ENCODE data around the gene SLC25A11. TPM values are rescaled to one million over a fixed set of nuclear protein-coding genes. Genes with fewer than 3 reads are reported as not detected.

The SLC25A11 gene
- polyA plus RNA-seq (2012; ENCODE audit: insufficient read length, low read depth), result 180 TPM

DNA sequence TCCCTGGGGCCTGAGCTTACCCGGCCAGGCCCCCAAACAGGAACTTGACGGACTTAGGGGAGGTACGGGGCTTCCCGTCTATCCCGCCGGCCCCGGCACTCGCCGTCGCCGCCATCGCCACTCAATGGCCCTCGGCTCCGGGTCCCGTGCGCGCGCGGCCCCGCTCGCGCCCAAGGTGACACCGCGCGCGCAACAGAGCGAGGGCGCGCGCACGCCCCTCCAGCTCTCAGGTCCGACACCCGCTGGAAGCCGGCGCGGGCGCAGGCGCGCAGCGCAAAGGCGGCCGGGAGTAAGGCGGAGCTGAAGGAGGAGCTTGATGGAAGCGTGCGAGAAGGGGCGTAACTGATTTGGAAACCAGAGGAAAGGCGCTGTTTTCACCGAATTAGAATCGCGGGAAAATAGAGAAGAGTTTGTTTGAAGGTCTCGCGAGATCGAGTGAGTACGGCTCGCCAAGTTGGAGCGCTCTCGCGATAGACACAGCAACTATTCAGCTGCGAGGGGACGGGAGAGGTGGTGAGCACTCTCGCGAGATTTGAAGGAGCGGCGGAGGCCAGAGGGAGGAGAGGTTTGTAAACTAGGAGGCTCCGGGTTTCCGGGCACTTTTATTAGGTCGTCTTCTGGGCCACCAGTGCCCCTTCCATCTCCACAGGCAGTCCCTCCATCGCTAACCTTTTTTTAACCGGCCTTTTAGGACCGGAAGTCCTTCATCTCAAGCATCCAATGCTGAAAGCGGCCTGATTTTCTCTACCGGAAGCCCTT, at the start of gene SLC25A11, which contains the start of gene RNF167:
Gene SLC25A11 (minus strand): TSS at position 251 of the 759 bp plus-strand sequence. CDS start 136 bp downstream, at position 115.
Gene RNF167 (plus strand): TSS at position 473 of the 759 bp plus-strand sequence. CDS start 642 bp downstream, outside the sequence.
- TF ChIP-seq FOXP2 (optimal IDR thresholded peaks at IDR 0.05; ENCODE audit: borderline replicate concordance, extremely low read depth, extremely low read length, insufficient read depth), result peak; percentile 85
- TF ChIP-seq TAF1 (IDR thresholded peaks at IDR 0.05; ENCODE audit: borderline replicate concordance, insufficient read depth, low read length), result peak; percentile 85; the same call in 1 of the 2 replicates
- TF ChIP-seq, protein P1, sequence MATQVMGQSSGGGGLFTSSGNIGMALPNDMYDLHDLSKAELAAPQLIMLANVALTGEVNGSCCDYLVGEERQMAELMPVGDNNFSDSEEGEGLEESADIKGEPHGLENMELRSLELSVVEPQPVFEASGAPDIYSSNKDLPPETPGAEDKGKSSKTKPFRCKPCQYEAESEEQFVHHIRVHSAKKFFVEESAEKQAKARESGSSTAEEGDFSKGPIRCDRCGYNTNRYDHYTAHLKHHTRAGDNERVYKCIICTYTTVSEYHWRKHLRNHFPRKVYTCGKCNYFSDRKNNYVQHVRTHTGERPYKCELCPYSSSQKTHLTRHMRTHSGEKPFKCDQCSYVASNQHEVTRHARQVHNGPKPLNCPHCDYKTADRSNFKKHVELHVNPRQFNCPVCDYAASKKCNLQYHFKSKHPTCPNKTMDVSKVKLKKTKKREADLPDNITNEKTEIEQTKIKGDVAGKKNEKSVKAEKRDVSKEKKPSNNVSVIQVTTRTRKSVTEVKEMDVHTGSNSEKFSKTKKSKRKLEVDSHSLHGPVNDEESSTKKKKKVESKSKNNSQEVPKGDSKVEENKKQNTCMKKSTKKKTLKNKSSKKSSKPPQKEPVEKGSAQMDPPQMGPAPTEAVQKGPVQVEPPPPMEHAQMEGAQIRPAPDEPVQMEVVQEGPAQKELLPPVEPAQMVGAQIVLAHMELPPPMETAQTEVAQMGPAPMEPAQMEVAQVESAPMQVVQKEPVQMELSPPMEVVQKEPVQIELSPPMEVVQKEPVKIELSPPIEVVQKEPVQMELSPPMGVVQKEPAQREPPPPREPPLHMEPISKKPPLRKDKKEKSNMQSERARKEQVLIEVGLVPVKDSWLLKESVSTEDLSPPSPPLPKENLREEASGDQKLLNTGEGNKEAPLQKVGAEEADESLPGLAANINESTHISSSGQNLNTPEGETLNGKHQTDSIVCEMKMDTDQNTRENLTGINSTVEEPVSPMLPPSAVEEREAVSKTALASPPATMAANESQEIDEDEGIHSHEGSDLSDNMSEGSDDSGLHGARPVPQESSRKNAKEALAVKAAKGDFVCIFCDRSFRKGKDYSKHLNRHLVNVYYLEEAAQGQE (IDR thresholded peaks at IDR 0.05; ENCODE audit: insufficient read depth in 1 of 2, low read depth in 2 of 2, low read length in 2 of 2), result peak in 1 of 2 experiments; percentile 46; a peak in 1 of 4 replicates
- peak; percentile 99; the same call in 1 of the 2 replicates for TF ChIP-seq SIN3A (IDR thresholded peaks at IDR 0.05; ENCODE audit: borderline replicate concordance, insufficient read depth, low read length)
- peak; percentile 84 for TF ChIP-seq POLR2AphosphoS5 (IDR thresholded peaks at IDR 0.05; ENCODE audit: low read depth, low read length)

- TF ChIP-seq TAF1 (IDR thresholded peaks at IDR 0.05; ENCODE audit: borderline replicate concordance, insufficient read depth, low read length), result no peak
- TF ChIP-seq FOXP2 (optimal IDR thresholded peaks at IDR 0.05; ENCODE audit: borderline replicate concordance, extremely low read depth, extremely low read length, insufficient read depth), result no peak
- TF ChIP-seq, protein P1 (IDR thresholded peaks at IDR 0.05; ENCODE audit: insufficient read depth in 1 of 2, low read depth in 2 of 2, low read length in 2 of 2), result no peak
- TF ChIP-seq SIN3A (IDR thresholded peaks at IDR 0.05; ENCODE audit: borderline replicate concordance, insufficient read depth, low read length), result no peak
- TF ChIP-seq POLR2AphosphoS5 (IDR thresholded peaks at IDR 0.05; ENCODE audit: low read depth, low read length), result no peak
Measured at GRCh38 chr17:4987767-4988567, 48.1 kb upstream of the SLC25A11 start.

GRCh38 chr17:4986951-4987766, 47.3 kb upstream of the SLC25A11 start, which contains the start of gene CAMTA2:
CAMTA2 (minus strand) TSS chr17:4987675; CDS start chr17:4986222, 1,453 bp downstream.
- TF ChIP-seq SIN3A (IDR thresholded peaks at IDR 0.05; ENCODE audit: borderline replicate concordance, insufficient read depth, low read length), result peak; percentile 45; the same call in 1 of the 2 replicates
- peak; percentile 85 for TF ChIP-seq FOXP2 (optimal IDR thresholded peaks at IDR 0.05; ENCODE audit: borderline replicate concordance, extremely low read depth, extremely low read length, insufficient read depth)
- TF ChIP-seq, protein P1 (IDR thresholded peaks at IDR 0.05; ENCODE audit: insufficient read depth in 1 of 2, low read depth in 2 of 2, low read length in 2 of 2), result 0 out of 4 replicates have a peak, but pooled peaks of 1 of the 2 experiments have one; percentile 36
- peak; percentile 86; the same call in 1 of the 2 replicates for TF ChIP-seq POLR2AphosphoS5 (IDR thresholded peaks at IDR 0.05; ENCODE audit: low read depth, low read length)
- peak; percentile 80 for TF ChIP-seq TAF1 (IDR thresholded peaks at IDR 0.05; ENCODE audit: borderline replicate concordance, insufficient read depth, low read length)

DNA sequence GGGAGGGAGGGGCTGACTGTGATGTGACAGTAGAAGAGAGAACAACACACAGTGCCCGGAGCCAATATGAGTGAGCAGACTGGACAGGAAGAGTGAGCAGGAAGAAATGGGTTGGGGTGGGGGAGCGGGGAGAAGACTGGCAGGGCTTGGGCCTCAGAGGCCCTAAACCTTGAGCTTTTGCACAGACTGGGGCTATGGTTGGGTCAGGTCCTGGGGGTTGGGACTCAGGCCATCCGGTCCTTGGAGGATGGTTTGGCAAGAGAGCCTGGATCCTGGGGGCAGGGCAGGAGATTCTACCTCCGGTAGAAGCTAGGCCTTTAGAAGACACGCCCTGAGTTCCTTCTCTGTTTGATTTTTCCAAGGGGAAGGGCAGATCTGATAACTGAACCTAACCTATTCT, 46.6 kb upstream of the SLC25A11 start:
- TF ChIP-seq POLR2AphosphoS5 (IDR thresholded peaks at IDR 0.05; ENCODE audit: low read depth, low read length), result no peak
- no peak for TF ChIP-seq SIN3A (IDR thresholded peaks at IDR 0.05; ENCODE audit: borderline replicate concordance, insufficient read depth, low read length)
- no peak; the same call in 1 of the 2 replicates for TF ChIP-seq TAF1 (IDR thresholded peaks at IDR 0.05; ENCODE audit: borderline replicate concordance, insufficient read depth, low read length)
